CD4-positive, alpha-beta T cell treated with Interferon alpha-2 for 1 hour (primary cell): ENCODE results near the gene ZIM2.
A peak's percentile ranks its signal among the peaks of the same experiment; 100 is the strongest.
"Not testable (repeated sequence)": the region's sequence is repeated elsewhere in the genome, so short reads cannot be mapped to it uniquely, and the experiment has no call there.

Source experiments
- DNase-seq, 2 donors: peaks; one replicate each; pipeline ENCODE4 v3.0.0-alpha.2; 2020 to 2022

Gene ZIM2

GRCh38 chr19:56840451-56841192 lies at the start of gene ZIM2, which contains the start of gene PEG3:
ZIM2 (minus strand) TSS chr19:56840726; CDS start chr19:56824277, 16,449 bp downstream.
PEG3 (minus strand) TSS chr19:56840726; CDS start chr19:56824655, 16,071 bp downstream.
- no peak for DNase-seq

DNA sequence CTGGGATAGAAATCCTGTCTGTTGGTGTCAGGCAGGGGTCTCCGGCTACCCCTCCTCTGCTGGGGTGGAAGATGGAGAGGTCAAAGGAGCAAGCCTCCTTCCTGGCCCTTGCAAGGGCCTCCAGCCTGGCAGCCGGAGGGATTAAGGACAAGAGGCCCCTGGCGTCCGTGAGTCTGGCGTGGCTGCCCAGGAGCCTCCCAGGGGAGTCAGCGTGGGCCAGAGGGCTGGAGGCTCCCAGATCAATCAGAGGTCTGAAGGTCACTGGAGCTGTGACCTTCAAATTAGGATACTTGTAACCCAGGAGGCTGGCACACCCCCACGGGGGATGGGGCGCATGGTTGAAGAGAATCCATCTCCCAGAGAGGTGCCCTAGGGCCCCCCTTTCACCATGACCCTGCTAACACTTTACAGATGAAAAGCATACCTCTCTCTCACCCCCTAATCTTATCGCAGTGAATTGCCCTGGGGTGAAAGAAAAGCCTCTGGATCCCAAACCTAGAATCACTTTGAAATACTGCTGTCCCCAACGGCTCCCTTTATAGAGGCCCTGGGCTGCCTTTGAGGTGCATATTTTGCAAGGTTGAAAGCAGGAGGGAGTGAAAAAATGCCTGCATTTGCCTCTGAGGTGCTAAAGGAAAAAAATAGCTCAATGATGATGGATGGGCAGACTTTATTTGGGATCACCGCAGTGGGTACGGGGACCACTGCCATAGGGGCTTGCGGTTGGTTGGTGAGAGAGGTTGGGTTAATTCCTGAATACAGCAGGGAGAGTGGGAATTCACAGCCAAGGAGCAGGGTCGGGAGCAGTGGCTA lies 44.9 kb upstream of the ZIM2 start:
- DNase-seq: no peak

DNA sequence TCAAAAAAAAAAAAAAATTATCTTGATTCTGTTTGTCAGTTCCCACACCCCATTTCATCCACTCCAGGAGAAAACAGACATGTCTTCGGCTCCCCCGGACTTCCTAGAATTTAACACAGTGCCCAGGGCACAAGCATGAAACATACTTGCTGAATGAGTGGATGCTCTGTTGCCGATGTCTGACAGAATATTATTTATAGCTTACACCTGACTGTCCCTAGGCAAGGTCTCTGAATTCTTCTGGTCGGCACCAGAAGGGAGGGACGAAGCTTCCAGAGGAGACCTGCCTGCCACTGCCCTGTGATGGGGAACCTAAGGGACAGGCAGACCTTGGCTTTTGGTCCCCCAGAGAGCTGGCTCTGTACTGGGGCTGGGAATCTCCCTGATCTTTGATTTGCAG lies 43.9 kb upstream of the ZIM2 start:
- no peak for DNase-seq

DNA sequence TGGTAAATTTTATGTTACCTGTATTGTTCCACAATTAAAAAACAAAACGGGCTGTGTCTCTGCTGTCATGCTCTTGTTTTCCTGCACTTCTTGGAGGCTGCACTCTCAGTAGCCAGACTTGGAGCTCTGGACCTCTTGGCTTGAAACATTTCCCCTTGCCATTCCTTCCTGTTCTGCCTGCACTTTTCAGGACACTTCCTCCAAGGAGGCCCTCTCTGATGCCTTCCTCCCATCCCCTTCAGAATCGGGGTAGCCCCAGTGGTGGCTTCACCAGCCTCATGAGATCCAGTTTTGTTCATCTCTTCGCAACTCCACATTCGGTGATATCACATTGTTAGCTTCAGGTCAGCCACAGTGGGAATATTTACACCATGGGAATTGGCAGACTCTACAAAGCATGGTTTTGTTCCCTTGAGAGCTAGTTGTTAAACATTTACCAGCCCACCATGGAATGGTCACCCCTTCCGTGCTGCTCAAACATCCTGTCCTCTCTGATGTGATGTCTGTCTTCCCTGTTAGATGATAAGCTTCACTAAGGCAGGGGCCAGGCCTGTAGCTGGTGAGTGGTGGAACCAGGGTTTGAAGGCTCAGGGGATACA lies 40.2 kb upstream of the ZIM2 start:
- DNase-seq: no peak

DNA sequence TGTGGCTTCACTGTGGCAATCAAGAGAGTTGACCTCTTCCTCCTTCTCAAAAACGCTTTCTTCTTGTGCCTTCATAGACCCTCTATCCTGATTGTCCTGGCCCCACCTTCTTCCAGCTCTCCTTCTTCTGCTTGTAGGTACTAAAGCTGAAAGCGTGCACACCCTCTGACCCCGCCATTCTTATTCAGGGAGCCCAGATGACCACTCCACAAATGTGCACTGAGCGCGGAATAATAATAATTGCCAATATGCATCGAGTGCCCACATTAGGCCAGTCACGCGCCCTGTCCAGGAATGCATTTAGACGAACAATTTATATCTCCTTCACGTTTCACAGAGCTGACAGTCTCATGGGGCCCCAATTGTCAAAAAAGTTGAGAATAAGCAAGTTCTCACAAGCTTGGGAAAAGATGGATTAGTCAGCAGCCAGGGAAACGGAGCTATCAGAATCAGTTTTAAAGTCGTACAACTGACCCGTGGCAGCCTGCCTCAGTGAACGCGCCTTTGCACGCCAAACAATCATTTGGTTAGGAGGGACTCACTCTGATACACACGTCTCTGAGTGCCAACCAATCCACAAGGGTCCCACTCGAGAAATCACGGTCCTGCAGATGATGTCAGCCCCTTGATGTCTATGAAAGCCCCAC lies 36.7 kb upstream of the ZIM2 start:
- no peak for DNase-seq

- no peak for DNase-seq
Measured at GRCh38 chr19:56875717-56876116, 35.2 kb upstream of the ZIM2 start.

- DNase-seq: no peak
Measured at GRCh38 chr19:56874530-56874929, 34.0 kb upstream of the ZIM2 start.

DNA sequence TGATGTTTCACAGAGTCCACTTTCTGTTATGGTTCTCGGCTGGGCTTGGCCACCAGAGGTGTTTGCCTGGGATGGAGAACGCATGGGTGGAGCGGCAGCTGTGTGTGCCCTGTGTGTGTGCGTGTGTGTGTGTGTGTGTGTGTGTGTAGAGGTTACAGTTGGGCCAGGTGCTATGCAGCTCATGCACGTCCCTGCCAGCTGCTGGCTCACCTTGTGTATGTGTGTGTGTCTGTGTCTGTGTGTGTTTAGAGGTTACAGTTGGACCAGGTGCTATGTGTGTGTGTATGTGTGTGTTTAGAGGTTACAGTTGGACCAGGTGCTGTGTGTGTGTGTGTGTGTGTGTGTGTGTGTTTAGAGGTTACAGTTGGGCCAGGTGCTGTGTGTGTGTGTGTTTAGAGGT lies 33.0 kb upstream of the ZIM2 start:
- no peak for DNase-seq

DNA sequence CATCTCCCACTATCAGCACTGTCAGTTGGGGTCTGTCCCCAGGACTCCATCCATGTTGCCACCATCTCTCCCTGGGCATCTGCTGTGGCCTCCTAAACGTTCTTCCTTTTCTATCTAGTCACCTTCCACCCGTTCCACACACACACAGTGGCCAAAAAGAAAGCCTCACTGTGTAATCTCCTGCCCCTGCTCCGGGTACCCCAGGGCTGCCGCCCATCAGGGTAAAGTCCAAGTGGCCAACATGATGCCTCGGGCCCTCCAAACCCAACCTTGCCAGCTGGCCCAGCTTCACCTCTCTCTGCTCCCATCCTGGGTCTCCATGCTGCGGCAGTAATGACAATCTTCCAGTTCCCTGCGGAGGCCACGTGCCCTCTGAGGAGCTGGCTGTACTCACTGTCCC lies 29.4 kb upstream of the ZIM2 start:
- DNase-seq: no peak

DNA sequence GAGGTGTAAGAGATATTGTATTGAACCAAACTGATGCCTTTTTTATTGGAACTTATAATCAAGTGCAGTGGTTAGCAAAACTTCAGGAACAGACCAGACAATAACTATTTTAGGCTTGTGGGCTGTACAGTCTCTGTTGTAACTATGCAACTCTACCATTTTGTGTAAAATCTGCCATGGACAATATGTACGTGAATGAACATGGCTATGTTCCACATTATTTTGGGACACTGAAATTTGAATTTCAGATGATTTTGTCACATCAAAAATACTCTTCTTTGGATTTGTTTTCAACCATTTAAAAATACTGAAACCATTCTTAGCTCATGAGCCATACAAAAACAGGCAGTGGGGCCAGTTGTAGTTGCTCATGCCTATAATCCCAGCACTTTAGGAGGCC lies 27.9 kb upstream of the ZIM2 start:
- no peak for DNase-seq

DNA sequence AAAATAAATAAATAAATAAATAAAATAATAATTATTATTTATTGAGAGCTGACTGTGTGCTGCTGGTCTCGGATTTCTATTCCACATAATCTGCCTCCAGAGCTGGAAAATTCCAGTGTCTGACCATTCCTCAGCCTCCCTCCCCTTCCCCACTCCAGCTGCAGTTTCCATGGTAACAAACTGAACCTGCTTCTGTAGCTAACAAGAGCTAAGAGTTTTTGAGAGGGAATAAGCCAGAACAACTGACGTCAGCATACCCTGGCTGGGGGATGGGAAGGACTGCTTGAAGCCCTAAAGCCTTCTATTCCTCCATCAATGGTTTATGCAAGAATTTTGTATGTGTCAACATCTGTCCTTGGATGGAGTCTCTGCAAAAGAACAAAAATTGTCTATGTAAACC lies 26.0 kb upstream of the ZIM2 start:
- no peak for DNase-seq

DNA sequence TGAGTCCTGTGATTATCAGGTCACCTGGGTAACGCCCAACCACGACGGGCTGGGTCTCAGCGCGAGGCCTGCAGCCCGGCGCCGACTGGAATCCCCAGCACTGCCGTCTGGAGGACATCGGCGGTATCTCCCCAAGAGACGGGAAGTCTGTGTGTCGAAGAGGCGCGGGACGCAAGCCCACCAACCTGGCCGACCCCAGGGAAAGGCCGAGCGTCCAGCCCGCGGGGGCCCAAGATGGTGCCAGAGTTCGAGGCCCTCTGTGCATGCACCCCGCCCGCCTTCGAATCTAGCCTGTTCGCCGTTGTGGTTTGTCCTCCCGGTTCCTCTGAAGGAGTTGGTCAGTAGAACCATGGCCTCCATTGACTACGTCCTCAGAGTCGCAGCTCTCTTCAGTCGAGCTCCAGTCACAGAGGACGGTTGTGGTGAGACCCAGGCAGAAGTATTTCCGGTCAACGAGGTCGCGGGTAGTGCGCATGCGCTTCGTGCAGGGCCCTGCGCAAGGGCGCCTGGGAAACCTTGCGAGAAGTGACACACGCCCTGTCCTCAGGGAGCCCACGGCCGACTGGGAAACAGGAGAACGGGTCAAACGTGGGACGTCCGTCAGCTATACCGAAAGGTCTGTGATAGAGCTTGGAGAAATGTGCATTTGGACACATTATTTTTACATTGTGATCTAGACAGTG lies 24.1 kb upstream of the ZIM2 start:
- DNase-seq: no peak

DNA sequence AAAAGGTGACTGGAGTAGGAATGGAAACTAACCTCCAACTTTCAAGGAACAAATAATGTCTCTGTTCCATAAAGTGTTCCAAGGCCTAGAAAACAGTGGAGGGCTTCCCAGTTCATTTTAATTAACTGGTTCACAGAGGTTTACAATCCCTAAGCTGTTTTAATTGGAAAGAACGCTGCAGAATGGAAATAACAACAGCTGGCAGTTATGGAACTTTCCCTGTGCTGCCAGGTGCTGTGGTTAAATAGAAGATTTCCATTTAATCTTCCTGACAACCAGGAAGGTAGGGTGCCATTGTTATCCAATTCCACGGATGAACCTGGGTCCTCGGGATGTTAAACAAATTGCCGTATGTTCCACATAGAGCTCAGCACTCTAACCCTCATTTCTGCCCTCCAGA lies 22.2 kb upstream of the ZIM2 start:
- DNase-seq: no peak

DNA sequence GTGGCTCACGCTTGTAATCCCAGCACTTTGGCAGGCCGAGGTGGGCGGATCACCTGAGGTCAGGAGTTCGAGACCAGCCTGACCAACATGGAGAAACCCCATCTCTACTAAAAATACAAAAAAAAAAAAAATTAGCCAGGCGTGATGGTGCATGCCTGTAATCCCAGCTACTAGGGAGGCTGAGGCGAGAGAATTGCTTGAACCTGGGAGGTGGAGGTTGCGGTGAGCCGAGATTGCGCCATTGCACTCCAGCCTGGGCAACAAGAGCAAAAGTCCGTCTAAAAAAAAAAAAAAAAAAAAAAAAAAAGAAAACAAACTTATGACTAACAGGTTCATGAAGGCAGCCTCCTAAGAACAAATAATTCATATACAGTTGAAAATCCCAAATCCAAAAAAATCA lies 19.9 kb upstream of the ZIM2 start:
- DNase-seq: not testable (repeated sequence)

DNA sequence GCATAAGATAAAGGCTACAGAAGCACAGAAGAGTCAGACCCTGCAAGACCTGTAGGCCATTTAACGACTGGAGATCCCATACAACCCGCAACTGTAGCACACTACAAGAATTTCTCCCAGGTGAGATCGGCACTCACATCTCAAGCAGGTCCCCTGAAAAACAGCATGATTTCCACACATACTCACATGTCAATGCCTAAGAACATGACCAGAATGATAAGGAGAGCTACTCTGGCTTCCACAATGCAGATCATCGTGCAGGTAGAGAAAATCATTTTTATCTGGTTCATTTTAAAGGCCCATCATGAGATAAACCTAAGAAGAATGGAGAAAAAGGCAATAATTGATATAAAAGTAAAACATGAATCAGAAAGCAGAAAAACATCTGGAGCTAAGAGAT lies 17.5 kb upstream of the ZIM2 start:
- DNase-seq: no peak

GRCh38 chr19:56856822-56857221 lies 16.3 kb upstream of the ZIM2 start:
- DNase-seq: no peak

- DNase-seq: not testable (repeated sequence)
Measured at GRCh38 chr19:56852361-56852760, 11.8 kb upstream of the ZIM2 start.

DNA sequence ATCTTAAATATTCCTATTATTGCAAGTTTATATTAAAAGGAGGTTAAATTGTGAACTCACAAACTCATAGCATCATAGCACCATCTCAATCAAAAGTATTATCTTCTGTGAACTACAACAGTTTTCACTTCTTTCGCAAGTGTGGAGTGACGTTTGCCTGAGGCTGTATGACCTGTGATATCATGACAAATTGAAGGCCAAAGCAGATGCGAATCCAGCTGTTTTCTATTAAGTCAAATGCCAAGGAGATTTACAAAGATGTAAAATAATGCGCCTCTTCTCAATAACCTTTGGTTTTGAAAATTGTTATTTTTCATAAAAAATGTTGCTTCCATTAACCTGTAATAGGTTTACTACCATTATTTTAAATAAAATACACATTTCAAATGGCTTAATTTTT lies 7.6 kb upstream of the ZIM2 start:
- no peak for DNase-seq

DNA sequence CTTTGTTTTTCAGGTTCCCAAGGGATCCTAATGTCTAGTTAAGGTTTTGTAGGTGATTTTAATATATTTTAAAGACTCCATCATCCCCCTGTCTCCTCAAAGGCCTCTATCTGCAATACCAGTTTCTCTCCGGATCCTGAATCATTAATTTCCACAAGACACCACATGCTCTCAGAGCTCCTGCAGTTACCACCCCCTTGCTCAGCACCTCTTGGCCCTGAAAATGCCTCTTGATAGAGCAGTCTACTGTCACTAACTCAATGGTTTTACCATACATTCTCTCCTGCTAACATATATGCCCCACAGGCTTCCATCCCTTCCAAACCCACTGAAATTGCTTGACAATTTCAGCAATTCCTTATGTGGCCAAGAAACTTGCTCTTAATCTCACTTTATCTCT lies 1.9 kb upstream of the ZIM2 start:
- no peak for DNase-seq

- no peak for DNase-seq
Measured at GRCh38 chr19:56841193-56841543, 642 bp upstream of the ZIM2 start.

DNA sequence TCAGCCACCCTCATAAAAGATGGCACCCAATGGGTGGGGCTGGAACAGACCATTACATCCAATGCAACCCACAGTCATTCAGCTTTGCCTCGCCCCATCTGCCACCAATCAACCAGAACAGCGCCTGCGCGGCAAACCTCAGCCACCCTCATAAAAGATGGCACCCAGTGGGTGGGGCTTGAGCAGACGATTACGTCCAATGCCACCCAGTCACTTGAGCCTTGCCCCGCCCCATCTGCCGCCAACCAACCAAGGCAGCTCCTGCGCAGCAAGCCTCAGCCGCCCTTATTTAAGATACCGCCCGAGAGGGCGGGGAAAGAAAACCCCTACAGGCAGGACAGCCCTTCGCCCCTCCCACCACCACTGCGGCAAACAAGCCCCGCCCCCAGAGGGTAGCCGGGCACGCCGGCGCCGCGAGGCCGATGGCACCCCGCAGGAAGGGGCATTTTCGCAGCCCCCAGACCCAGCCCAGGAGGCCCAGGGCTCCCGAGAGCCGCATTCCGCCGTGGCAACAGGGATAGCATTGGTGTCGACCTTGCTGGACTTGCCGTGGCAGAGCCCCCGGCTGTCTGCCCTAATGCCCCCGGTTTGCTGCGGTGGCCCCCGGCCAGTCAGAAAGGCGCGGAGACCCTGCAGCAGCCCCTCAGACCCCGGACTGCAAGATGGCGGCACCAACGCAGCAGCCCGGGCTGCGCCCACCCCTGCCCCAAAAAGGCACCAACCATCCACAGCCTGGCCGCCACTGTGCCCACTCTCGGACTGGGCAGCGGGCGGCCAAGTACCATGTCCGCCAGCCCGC lies 675 bp downstream of the ZIM2 start:
- DNase-seq: peak; percentile 23 to 61
